GM21390 (cell line): ENCODE results near the gene UGGT2.
"Not testable (repeated sequence)": the region's sequence is repeated elsewhere in the genome, so short reads cannot be mapped to it uniquely, and the experiment has no call there.

Experiments used
- ATAC-seq: cut with Tn5 transposase; IDR thresholded peaks from one replicate; pipeline ENCODE4 v1.9.1; 2021; ENCODE audit not compliant: unreplicated experiment

UGGT2 gene

DNA sequence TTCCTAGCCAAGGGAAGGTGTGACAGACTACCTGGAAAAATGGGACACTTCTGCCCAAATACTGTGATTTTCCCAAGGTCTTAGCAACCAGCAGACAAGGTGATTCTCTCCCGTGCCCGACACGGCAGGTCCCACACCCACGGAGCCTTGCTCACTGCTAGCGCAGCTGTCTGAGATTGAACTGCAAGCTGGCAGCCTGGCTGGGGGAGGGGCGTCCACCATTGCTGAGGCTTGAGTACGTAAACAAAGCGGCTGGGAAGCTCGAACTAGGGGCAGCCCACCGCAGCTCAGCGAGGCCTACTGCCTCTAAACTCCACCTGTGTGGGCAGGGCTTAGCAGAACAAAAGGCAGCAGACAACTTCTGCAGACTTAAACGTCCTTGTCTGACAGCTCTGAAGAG lies 146.2 kb downstream of the UGGT2 start:
- no peak for ATAC-seq

DNA sequence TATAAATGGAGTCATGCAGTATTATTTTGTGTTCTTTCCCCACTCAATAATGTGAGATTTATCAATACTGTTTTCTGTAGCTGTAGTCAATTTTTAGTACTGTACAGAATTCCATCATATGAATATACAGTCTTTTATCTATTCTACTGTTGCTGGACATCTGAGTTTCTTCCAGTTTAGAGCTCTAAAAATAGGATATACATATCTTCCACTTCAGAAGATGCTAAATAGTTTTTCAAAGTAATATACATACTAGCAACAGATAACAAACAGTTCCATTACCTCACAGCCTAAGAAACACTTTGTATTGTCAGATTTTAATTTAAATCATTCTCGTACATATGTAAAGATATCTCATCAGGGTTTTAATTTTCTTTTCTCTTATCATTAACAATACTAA lies 149.6 kb downstream of the UGGT2 start:
- ATAC-seq: no peak

DNA sequence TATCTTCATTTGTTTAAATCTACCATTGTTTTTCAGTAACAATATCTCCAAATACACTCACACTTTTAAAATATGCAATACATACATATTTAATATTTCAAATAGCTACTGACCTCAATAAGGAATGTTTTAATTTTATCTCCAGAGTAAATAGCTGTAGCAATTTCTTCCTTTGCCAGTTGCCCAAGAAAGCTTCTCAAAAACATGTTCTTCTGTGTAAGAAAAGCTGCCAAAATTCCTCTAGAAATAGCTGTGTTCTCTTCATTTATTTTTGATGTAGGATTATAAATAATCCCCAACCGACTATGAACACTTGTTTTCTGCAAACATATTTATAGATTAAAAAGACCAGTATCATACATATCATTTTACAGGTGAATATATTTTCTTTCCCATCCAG lies 150.5 kb downstream of the UGGT2 start:
- no peak for ATAC-seq

DNA sequence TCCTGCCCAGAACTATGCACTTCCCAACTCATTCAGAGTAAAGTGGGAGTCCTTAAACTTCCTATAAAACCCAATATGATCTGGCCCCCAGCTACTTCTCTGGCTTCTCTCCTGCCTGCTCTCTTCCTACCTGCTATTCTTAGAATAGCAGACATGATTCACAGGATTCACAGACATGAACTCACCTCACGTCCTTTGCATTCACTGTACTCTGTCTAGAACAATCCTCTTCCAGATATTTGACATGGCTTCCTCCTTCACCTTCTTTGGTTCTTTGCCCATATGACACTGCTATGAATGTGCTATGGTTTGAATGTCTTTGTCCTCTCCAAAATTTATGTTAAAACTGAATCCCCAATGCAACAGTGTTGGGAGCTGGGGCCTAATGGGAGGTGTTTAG lies 154.9 kb downstream of the UGGT2 start:
- no peak for ATAC-seq

DNA sequence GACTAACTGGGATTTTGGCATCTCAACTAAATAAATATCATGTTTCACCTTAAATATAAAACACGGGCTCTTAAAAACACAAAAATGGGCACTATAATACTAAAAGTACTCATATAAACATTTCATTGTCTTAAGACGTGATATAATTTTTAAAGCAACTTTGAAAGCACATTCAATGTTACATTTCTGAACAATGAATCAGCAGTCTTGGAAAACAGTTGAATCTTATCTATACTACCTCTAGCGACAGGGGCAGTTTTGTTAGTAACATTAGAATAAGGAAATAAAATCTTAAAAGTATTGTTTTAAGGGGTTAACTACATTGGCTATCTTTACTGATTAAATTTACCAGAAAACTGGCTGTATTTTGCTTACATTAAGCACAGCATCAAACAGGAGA lies 156.9 kb downstream of the UGGT2 start:
- no peak for ATAC-seq

DNA sequence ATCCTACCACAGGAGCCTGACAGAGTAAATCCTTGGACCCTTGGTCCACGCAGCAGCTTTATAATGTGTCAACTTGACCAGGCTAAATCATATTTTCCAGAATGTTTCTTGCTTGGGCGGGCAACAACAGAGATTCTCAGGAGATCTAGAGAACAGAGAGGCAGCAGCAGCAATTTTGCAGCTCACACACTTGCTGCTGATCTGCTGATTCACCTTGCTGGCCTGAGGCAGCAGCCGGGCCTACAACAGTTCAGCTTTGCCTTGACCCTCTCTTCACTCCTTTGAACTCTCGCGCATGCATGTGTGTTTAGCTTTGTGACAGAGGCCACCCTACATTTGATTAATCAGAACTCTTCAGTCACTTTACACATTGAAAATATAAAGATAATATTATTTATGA lies 159.3 kb downstream of the UGGT2 start:
- no peak for ATAC-seq

DNA sequence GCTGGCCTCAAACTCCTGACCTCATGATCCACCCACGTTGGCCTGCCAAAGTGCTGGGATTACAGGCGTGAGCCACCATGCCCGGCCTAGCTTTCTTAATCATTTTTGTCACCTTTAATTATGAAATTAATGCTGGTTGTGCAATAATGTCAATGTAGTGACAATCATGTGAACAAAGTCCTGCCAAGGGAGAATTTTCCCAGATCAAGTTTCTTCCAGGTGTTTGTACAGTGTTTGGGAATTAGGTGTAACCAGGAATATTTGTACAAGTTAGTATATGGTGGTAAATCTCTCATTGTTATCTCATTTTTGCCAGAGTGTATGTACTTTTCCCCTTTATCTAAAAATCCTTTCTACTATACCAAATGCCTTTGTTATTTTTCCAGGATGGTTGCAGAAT lies 171.1 kb downstream of the UGGT2 start:
- ATAC-seq: no peak

DNA sequence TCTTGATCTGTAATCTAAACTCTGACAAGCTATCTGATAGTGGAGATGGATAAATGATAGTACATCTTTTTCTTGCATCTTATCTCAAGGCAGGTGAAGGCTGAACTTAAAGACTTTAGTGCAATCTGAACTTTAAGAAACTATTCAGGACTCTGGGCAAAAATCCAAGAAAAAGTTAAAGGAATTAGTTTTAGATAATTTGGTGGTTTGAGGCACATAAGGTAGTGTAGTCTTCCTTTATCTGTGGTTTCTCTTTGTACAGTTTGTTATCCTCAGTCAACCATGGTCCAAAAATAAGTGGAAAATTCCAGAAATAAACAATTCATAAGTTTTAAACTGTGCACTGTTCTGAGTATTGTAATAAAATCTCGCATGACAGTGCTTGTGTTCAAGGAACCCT lies 172.9 kb downstream of the UGGT2 start:
- no peak for ATAC-seq

DNA sequence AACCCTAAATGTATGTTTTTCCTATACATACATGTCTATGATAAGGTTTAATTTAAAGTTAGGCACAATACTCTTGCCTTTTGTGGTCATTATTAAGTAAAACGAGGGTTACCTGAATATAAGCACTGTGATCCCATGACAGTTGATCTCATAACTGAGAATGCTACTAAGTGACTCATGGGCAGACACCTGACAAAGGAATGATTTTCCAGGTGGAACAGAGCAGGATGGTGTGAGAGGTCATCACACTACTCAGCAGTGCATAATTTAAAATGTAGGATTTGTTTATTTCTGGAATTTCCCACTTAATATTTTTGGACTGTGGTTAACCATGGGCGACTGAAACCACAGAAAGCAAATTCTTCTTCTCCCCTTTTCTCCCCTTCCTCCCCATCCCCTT lies 178.9 kb downstream of the UGGT2 start:
- no peak for ATAC-seq

DNA sequence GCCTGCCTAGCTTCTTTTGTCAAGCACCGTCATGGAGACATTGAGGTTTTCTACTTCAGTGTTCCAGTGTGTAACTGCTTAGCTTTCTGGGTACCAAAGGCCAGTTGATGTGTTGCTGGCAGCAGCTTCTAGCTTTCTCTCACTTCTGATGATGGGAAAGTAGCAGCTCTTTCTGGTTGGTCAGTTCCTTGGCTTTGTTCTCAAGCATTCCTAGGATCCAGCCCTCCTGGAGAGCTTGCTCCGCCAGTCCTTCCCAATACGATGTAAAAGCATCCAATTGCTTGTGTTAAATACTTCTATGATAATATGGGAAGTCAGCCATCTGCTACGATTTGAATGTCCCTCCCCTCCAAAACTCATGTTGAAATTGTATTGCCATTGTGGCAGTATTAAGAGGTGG lies 182.8 kb downstream of the UGGT2 start:
- ATAC-seq: no peak

DNA sequence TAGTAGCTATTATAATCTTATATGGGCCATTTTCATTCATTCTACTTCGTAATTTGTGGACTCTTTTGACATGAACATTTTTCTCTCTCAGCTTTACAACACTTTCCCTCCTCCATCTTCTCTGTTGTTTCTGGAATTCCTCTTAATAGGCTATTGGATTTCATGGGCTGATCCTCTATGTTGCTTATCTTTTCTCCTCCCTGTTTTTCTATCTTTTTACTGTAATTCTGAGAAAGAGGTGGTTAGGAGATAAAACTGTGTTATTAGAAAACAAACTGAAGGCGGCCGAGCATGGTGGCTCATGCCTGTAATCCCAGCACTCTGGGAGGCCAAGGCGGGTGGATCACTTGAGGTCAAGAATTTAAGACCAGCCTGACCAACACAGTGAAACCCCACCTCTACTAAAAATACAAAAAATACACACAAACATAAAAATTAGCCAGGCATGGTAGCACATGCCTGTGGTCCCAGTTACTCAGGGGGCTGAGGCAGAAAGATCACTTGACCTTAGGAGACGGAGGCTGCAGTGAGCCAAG lies 188.1 kb downstream of the UGGT2 start:
- no peak for ATAC-seq

DNA sequence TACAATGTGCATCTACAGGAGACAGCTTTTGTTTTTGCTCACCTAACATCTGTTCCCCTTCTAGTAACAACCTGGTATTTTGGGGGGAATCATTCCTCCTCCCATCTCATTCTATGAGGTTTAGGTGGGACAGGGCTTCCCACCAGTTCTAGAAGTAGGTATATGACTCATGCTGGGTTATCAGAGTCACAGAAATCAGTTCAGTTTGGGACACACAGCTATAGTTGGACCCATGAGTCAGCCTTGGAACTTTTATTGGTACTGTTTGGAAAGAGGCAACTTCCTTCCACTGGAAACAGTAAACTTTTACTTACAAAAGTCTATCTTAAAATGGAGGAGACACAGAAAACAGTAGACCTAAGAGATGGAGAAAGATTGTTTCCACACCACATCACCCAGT lies 190.8 kb downstream of the UGGT2 start:
- ATAC-seq: no peak

DNA sequence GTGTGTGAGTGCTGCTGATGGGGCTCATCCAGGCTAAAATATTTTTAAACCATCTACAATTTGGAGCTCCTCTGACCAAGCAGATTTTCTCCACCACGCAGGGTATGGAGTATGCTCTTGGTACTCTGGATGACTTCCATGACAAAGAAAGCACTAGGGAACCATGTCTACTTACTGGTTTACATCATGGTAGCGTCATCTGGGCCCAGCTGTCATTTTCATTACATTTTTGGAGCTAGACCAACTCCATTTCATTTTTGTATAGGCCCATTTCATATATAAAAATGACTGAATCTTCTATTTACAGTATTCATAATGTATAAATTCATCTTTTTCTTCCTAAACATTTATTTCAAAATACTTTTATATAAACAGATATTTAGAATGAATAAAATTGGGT lies 191.9 kb downstream of the UGGT2 start:
- ATAC-seq: no peak

DNA sequence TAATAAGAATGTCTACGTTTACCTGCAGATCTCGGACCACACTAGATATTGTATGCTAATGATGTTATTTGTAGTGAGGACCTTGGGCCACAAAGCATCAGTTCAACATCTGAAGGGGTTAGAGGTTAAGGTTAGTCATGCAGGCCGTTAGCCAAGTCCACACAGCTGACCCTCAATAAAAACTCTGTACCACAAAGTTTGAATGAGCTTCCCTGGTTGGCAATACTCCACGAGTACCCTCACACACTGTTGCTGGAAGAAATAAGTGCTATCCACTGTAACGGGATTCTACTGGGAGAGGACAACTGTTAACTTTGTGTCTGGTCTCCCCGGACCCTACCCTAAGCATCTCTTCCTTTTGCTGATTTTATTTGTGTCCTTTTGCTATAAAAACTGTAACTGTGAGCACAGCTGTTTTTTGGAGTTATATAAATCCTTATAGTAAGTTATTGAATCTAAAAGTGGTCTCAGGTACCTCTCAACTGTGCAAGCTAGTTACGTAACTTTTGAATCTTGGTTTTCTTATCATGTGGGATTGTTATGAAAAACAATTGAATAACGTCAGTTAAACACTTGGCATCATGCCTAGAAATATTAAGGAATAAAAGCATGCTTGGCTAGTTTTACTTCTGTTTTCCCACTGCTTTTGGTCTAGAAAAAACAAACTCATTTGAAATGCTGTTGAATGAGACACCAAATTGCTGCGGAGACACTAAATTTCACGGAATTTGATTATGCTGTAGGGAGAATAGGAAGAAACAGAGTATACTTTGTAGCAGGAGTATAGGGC lies 194.7 kb downstream of the UGGT2 start:
- ATAC-seq: no peak

DNA sequence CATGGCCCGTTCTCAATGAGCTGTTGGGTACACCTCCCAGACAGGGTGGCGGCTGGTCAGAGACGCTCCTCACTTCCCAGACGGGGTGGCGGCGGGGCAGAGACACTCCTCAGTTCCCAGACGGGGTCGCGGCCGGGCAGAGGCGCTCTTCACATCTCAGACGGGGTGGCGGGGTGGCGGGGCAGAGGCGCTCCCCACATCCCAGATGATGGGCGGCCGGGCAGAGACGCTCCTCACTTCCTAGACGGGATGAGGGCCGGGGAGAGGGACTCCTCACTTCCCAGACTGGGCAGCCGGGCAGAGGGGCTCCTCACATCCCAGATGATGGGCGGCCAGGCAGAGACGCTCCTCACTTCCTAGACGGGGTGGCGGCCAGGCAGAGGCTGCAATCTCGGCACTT lies 207.5 kb downstream of the UGGT2 start:
- not testable (repeated sequence) for ATAC-seq

DNA sequence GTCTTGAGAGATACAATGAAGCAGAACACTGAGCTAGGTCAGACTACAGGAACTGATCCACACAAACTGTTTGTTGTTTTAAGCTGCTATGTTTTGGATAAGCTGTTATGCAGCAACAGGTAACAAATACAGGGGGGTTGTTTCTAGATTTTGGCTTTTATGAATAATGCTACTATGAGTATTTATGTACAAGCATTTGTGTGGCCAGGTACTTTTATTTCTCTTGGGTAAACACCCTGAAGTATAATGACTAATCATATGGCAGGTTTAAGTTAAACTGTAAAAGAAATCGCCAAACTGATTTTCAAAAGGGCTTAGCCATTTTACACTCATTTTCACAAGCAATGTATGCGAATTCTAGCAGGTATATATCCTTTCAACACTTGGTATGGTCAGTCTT lies 210.3 kb downstream of the UGGT2 start:
- ATAC-seq: no peak

DNA sequence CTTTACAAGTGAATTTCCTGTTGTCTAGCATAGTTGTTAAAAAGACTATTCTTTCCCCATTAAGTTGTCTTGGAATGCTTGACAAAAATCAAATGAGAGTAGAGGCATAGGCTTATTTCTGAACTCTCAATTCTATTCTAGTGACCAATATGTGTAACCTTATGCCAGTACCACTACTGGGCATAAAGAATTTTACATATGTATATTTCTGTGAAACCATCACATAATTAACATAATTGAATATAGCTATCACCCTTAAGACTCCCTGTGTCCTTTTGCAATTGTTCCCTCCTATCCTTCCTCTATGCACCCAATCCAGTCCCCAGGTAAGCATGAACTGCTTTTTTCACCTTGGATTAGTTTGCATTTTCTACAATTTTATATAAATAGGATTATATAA lies 211.3 kb downstream of the UGGT2 start:
- no peak for ATAC-seq

DNA sequence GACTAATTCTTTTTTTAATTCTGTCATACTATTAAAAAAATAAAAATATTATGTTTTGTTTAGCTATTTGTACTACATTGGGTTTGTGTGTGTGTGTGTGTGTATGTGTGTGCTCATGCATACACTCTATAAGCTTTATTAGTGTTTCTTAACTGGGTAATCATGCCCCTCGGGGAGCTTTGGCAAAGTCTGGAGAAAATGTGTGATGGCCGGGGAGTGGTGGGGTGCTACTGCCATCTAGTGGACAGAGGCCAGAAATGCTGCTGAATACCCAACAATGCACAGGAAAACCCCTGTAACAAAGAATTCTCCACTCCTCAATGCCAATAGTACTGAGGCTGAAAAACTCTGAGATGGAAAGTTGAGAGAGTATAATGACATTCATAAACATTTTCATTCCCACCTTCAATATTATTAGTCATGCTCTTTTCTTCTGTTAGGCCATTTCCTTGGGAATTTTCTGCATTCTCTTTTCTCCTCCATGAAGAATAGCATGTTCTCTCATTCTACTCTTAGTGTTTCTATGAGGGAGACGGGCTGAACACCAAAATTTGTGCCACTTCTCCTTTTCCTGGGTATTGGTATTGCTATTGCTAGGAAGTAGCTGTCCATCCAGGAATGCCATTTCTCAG lies 219.0 kb downstream of the UGGT2 start:
- peak; percentile 92 for ATAC-seq

DNA sequence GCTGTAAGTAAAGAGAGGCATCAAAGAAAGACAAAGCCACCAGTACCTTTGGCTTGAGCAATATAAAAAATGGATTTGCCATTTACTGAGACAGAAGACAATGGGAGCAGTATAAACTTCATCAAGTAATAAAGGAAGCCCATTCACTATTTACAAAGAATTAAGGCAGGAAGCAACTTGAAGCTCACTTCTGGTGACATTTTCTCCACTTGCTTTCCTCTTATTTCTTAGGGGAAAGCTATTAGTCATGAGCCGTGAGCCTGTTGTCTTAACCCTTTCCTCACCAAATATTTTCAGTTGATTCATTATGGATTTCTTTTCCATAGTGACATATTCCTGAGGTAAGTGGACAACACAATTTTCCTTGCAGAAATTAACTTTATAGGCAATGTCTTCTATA lies 219.5 kb downstream of the UGGT2 start:
- ATAC-seq: no peak

DNA sequence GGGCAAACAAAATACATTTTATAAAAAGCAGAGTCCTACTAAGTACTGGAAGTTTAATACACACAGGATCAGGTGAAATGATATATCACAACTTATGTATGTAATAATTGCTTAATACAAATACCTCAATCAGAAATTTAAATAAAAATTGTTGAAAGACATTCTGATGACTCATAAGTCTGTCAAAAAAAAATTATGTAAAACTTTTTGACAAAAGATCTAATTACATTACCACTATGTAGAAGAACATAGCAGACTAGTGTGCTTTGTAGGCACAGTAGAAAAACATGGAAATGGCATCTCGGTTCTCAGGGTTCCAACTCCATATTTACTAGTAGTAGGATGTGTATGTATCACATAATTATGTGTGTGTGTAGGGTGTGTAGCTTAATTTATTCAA lies 220.1 kb downstream of the UGGT2 start:
- no peak for ATAC-seq

DNA sequence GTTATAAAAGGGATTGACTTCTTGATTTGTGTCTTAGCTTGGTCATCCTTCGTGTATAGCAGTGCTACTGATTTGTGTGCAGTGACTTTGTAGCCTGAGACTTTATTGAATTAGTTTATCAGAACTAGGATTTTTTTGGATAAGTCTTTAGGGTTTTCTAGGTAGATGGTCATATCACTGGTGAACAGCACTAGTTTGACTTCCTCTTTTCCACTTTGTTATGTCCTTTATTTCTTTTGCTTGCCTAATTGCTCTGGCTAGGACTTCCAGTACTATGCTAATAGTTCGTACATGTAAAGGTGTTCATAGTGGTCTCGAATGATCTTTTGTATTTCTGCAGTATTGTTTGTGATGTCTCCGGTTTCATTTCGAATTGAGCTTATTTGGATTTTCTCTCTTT lies 230.9 kb downstream of the UGGT2 start:
- ATAC-seq: no peak

DNA sequence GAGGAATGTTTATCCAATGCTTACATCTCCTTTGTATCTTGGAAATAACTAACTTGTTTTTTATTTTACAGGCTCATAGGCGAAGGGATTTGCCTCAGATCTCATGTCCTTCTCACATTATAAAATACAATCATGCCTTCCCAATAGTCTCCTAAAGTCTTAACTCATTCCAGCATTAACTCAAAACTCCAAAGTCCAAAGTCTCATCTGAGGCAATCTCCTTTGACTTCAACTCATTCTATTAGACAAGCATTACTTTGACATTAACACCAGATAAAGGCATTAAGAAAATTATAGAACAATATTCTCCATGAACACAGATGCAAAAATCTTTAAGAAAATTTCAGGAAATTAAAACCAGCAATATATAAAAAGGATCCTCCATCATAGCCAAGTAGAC lies 238.7 kb downstream of the UGGT2 start:
- ATAC-seq: no peak

DNA sequence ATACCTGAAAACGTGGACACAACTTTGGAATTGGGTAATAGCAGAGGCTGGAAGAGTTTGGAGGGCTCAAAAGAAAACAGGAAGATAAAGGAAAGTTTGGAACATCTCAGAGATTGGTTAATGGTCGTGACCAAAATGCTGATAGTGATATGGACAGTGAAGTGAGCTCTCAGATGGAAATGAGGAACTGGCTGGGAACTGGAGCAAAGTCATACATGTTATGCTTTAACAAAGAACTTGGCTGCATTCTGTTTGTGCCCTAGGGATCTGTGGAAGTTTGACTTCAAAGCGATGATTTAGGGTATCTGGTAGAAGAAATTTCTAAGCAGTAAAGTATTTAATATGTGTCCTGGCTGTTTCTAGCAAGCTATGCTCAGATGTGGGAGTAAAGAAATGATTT lies 240.1 kb downstream of the UGGT2 start:
- no peak for ATAC-seq
